Osteoblast (primary cell): ENCODE data around the gene JDP2. TPM values are rescaled to one million over a fixed set of nuclear protein-coding genes. Genes with fewer than 3 reads are reported as not detected.
"Not testable (repeated sequence)": the region's sequence is repeated elsewhere in the genome, so short reads cannot be mapped to it uniquely, and the experiment has no call there.

Experiments used
- DNase-seq: peaks from one replicate; pipeline ENCODE4 v3.0.0; 2011; ENCODE audit warnings: low spot score, mixed read lengths; ENCODE audit not compliant: insufficient read length; ENCODE audit errors: missing footprints
- H2AFZ ChIP-seq: 2 replicates; pipeline ENCODE4 v1.6.0; 2011; ENCODE audit warnings: mild to moderate bottlenecking, low read length
- H3K27ac ChIP-seq: 2 replicates; pipeline ENCODE4 v1.5.1; 2011; ENCODE audit warnings: mild to moderate bottlenecking, low read depth, low read length, moderate library complexity
- H3K27me3 ChIP-seq: 2 replicates; pipeline ENCODE4 v1.6.0; 2012; ENCODE audit warnings: mild to moderate bottlenecking, control low read depth, inconsistent platforms, low read length, moderate library complexity; ENCODE audit not compliant: insufficient read depth
- H3K36me3 ChIP-seq: 2 replicates; pipeline ENCODE4 v1.5.1; 2011; ENCODE audit warnings: mild to moderate bottlenecking, low read length, control low read depth, moderate library complexity; ENCODE audit not compliant: insufficient read depth
- H3K4me1 ChIP-seq: 2 replicates; pipeline ENCODE4 v1.5.1; 2011; ENCODE audit warnings: mild to moderate bottlenecking, low read length, control low read depth, moderate library complexity; ENCODE audit not compliant: insufficient read depth
- H3K4me2 ChIP-seq: 2 replicates; pipeline ENCODE4 v1.6.0; 2011; ENCODE audit warnings: mild to moderate bottlenecking, low read length; ENCODE audit not compliant: insufficient read depth
- H3K4me3 ChIP-seq: fragments of 200-600 bp; sonication (generic); 3 replicates; pipeline ENCODE4 v1.5.1; 2012; ENCODE audit warnings: mild to moderate bottlenecking, low read length, inconsistent platforms; ENCODE audit not compliant: insufficient read depth
- H3K79me2 ChIP-seq: 2 replicates; pipeline ENCODE4 v1.6.0; 2012; ENCODE audit warnings: mild to moderate bottlenecking, low read length, control low read depth, inconsistent platforms; ENCODE audit not compliant: insufficient read depth
- H3K9me3 ChIP-seq: 2 replicates; pipeline ENCODE4 v1.5.1; 2011; ENCODE audit warnings: low read depth, low read length, control low read depth
- H4K20me1 ChIP-seq: 2 replicates; pipeline ENCODE4 v1.6.0; 2012; ENCODE audit warnings: mild to moderate bottlenecking, low read length, control low read depth; ENCODE audit not compliant: insufficient read depth
- total RNA-seq: library from RNA; depleted of rRNA; stranded (reverse); fragments of >200 nt; gene quantifications from 2 replicates; pipeline ENCODE4 v1.2.3, GENCODE V29; 2012
- TF ChIP-seq, protein P1 (sequence below): IDR thresholded peaks from 2 replicates; pipeline ENCODE4 v1.5.1; 2011; ENCODE audit warnings: mild to moderate bottlenecking, low read depth, low read length, moderate library complexity; ENCODE audit errors: extremely low read depth

The JDP2 gene
- total RNA-seq, 1 donor, result 77.1 TPM

DNA sequence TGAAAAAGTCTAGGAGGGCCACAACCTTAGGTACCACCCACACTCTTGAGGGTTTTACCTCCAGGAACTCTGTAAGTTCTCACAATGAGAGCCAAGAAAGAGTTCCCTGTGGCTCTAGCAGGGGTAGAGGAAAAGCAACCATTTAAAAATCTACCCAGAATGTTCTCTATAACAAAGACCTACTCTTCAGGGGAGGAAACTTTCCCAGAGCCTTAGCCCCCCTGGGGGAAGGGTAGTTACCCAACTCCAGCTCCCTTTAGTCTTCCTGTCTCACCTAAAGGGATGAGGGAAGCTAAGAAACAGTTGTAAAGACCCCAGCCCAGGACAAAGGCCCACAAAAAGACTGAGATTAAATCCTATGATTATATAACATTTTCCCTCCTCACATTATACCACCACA lies 46.2 kb upstream of the JDP2 start:
- H3K4me3 ChIP-seq, result no peak overlapping the region
- H3K9me3 ChIP-seq, result no peaks in the 10 kb centered on the region
- H3K27ac ChIP-seq, result no peak overlapping the region
- TF ChIP-seq, protein P1, sequence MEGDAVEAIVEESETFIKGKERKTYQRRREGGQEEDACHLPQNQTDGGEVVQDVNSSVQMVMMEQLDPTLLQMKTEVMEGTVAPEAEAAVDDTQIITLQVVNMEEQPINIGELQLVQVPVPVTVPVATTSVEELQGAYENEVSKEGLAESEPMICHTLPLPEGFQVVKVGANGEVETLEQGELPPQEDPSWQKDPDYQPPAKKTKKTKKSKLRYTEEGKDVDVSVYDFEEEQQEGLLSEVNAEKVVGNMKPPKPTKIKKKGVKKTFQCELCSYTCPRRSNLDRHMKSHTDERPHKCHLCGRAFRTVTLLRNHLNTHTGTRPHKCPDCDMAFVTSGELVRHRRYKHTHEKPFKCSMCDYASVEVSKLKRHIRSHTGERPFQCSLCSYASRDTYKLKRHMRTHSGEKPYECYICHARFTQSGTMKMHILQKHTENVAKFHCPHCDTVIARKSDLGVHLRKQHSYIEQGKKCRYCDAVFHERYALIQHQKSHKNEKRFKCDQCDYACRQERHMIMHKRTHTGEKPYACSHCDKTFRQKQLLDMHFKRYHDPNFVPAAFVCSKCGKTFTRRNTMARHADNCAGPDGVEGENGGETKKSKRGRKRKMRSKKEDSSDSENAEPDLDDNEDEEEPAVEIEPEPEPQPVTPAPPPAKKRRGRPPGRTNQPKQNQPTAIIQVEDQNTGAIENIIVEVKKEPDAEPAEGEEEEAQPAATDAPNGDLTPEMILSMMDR, result no peak
- no peak for DNase-seq
- H4K20me1 ChIP-seq, result no peaks in the 10 kb centered on the region
- no peak overlapping the region for H2AFZ ChIP-seq
- no peaks in the 10 kb centered on the region for H3K79me2 ChIP-seq
- H3K36me3 ChIP-seq, result no peaks in the 10 kb centered on the region
- no peak overlapping the region for H3K4me2 ChIP-seq
- peaks cover 25% of the 10 kb centered on the region for H3K27me3 ChIP-seq
- no peaks in the 10 kb centered on the region for H3K4me1 ChIP-seq

DNA sequence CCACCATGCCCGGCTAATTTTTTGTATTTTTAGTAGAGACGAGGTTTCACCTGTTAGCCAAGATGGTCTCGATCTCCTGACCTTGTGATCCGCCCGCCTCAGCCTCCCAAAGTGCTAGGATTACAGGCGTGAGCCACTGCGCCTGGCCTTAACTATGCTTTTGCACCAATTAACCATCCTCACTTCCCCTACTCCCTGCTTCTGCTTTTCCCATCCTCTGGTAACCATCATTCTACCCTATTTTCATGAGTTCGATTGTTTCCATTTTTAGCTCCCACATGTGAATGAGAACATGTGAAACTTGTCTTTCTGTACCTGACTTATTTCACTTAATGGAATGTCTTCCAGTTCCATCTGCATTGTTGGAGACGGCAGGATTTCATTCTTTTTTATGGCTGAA lies 44.6 kb upstream of the JDP2 start:
- not testable (repeated sequence) for H4K20me1 ChIP-seq, H3K4me2 ChIP-seq, H2AFZ ChIP-seq, H3K27ac ChIP-seq, H3K79me2 ChIP-seq, H3K4me1 ChIP-seq, H3K4me3 ChIP-seq, H3K36me3 ChIP-seq, H3K9me3 ChIP-seq, DNase-seq
- H3K27me3 ChIP-seq, result peaks cover 31% of the 10 kb centered on the region

DNA sequence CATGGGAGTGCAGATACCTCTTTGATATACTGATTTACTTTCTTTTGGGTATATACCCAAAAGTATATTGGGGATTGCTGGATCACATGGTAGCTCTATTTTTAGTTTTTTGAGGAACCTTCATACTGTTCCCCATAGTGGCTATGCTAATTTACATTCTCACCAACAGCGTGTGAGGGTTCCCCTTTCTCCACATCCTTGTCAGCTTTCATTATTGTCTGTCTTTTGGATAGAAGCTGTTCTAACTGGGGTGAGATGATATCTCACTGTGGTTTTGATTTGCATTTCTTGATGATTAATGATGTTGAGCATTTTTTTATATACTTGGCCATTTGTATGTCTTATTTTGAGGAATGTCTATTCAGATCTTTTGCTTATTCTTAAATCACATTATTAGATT lies 44.1 kb upstream of the JDP2 start:
- TF ChIP-seq, protein P1, result no peak
- Histone ChIP-seq H3K9me3 (no peaks in the 10 kb centered on the region), H3K27ac (no peak overlapping the region), H3K36me3 (no peaks in the 10 kb centered on the region), H3K27me3 (peaks cover 36% of the 10 kb centered on the region), H3K4me3 (no peak overlapping the region), H2AFZ (no peak overlapping the region), H3K4me2 (no peak overlapping the region), H3K79me2 (no peaks in the 10 kb centered on the region), H3K4me1 (no peaks in the 10 kb centered on the region), H4K20me1 (no peaks in the 10 kb centered on the region)
- no peak for DNase-seq

DNA sequence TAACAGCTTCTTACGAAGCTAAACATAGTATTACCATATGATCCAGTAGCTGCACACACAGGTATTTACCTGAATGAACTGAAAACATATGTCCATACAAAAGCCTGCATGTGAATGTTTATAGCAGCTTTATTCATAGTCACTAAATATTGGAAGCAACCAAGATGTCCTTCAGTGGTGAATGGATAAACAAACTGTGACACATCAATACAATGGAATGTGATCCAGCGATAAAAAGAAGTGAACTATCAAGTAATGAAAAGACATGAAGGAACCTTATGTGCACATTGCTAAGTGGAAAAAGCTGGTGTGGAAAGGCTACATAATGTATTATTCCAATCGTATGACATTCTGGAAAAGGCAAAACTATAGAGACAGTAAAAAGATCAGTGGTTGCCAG lies 38.1 kb upstream of the JDP2 start:
- TF ChIP-seq, protein P1, result no peak
- Histone ChIP-seq H3K36me3 (no peaks in the 10 kb centered on the region), H2AFZ (no peak overlapping the region), H3K27me3 (peaks cover 54% of the 10 kb centered on the region), H3K4me3 (no peak overlapping the region), H3K4me1 (no peaks in the 10 kb centered on the region), H3K27ac (no peak overlapping the region), H4K20me1 (no peaks in the 10 kb centered on the region), H3K79me2 (no peaks in the 10 kb centered on the region), H3K9me3 (no peaks in the 10 kb centered on the region), H3K4me2 (no peak overlapping the region)
- DNase-seq, result no peak

DNA sequence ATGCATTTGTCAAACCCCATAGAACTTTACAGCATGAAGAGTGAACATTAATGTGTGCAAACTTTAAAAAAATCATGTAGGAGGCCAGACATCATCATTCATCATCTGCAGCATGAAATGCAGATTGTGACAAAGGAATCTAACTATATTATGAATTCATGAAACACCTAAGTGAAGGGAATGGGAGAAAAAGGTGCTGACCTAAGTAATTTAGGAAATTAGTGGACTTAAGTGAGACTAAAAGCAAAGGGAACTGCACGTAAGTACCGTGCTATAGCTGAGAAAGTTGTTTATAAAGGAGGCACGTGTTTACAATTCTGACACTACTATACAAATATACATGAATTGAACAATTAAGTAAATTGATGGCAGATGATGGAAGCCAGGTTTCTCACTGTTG lies 37.6 kb upstream of the JDP2 start:
- H3K9me3 ChIP-seq, result no peaks in the 10 kb centered on the region
- TF ChIP-seq, protein P1, result no peak
- no peak for DNase-seq
- no peaks in the 10 kb centered on the region for H3K36me3 ChIP-seq
- no peaks in the 10 kb centered on the region for H3K4me1 ChIP-seq
- H3K27me3 ChIP-seq, result peaks cover 59% of the 10 kb centered on the region
- H3K4me2 ChIP-seq, result no peak overlapping the region
- no peak overlapping the region for H3K4me3 ChIP-seq
- no peak overlapping the region for H2AFZ ChIP-seq
- H3K79me2 ChIP-seq, result no peaks in the 10 kb centered on the region
- H3K27ac ChIP-seq, result no peak overlapping the region
- no peaks in the 10 kb centered on the region for H4K20me1 ChIP-seq
